NCI-H1105 treated with DMSO at 0.1 percent for 48 hours (cell line): ENCODE results near the gene PCDH9.

Experiments
- DNase-seq: peaks from one replicate; lab custom pipeline; 2025; lab: John Stamatoyannopoulos, UW

Gene PCDH9

DNA sequence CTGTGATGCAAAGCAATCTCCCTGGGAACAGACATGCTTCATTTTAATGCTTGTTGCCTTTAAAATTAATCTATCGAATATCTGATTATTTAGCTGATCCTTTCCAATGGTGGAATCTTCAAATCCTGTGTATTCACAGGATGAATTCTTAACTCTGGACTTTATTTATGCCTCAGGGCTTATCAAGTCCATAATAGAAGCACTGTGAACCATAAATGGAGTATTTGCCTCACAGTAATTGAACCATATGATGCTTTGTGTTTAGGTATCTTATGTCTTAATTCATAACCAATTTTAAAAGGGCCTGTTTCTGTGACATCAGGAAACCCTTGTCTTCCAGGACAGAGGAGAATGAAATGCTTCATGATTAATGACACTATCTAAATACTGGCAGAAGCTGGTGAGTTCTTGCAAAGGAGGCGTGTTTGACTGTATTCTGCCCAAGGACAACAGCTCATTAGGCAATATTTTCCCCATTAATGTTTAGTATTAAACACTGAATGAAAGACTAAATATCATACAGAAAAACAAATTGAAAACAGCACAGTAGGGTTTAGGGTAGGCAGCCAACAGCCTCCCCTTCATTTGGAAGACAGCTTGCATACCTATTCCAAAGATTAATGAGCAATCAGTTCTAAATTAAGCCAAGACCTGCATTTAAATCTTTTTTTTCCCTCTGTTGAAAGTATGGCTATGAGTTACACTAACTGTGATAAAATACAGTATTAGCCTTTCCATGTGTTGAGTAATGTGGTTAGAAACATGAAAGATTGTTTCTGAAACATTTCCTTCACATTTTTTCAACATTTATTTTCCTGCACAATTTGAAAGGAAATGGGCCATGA, 709.4 kb downstream of the PCDH9 start:
- no peak for DNase-seq

- no peak for DNase-seq
Observed at GRCh38 chr13:66519259-66519658, 710.9 kb downstream of the PCDH9 start.

DNA sequence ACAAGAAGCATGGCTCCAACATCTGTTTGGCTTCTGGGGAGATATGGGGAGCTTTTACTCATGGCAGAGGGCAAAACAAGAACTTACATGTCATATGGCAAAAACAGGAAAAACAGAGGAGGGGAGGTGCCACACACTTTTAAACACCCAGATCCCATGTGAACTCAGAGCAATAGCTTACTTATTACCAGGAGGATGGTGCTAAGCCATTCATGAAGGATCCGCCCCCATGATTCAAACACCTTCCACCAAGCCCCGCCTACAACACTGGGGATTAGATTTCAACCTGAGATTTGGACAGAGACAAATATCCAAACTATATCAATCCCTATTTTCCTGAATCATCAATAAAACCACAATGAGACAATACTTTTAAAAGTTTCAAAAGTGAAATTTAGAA, 712.1 kb downstream of the PCDH9 start:
- DNase-seq: no peak

- no peak for DNase-seq
Observed at GRCh38 chr13:66513728-66514127, 716.4 kb downstream of the PCDH9 start.

DNA sequence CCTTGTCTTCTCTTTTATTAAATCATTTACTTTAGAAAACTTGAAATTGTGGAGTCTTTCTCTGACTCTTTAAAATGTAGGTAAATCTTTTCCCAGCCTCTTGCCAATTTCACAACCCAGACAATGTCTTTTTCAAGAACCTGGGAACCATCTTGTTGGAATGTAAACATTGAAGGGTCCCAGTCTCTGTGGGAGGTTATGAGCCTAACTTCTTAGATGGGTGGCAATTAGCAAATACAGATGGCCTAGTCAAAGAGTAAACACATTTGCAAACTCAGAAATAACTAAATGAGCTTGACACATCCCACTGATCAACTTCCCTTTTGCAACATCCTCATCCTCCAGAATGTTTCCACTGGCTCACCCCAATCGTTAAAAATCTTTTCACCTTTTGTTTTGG, 721.0 kb downstream of the PCDH9 start:
- DNase-seq: no peak

GRCh38 chr13:66508153-66508909, 721.8 kb downstream of the PCDH9 start:
- no peak for DNase-seq

DNA sequence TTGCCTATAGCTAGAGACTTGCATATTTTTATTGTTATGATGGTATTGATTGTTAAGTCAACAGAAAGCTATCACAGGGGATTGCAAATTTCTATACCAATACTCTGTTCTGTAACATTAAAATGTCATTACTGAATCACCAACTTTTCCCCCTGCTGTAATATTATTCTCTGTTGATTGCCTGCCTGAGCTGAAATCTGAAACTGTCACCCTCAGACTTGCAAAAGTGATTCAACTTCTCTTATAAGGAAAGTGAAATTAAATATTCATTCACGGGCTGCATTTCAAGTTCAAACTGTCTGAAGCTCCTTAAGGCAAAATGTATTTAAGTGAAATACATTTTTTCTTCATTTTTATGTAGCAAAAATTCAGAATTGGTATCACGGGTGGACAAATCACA, 723.2 kb downstream of the PCDH9 start:
- no peak for DNase-seq

- no peak for DNase-seq
Observed at GRCh38 chr13:66506051-66506777, 723.9 kb downstream of the PCDH9 start.

DNA sequence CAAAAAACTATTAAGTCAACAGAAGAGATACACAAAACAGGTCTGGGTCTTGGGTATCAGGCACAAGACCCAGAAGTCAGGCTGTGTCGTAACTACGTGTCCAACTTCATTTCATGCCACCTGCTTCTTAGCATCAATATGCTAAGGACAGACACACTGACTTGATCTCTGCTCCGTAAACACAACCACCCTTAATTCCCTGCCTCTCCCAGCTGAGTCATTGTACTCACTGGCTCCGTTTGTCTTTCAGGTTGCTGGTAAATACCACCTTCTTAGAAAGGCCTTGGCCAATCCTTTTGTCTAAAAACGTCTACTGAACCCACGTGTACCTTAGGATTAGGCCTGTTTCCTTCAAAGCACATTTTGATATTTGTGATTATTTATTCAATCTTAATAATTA, 726.2 kb downstream of the PCDH9 start:
- DNase-seq: no peak

- no peak for DNase-seq
Observed at GRCh38 chr13:66501181-66501580, 729.0 kb downstream of the PCDH9 start.

- DNase-seq: peak; percentile 84
Observed at GRCh38 chr13:66492479-66492878, 737.7 kb downstream of the PCDH9 start.

- no peak for DNase-seq
Observed at GRCh38 chr13:66491251-66491650, 738.9 kb downstream of the PCDH9 start.

DNA sequence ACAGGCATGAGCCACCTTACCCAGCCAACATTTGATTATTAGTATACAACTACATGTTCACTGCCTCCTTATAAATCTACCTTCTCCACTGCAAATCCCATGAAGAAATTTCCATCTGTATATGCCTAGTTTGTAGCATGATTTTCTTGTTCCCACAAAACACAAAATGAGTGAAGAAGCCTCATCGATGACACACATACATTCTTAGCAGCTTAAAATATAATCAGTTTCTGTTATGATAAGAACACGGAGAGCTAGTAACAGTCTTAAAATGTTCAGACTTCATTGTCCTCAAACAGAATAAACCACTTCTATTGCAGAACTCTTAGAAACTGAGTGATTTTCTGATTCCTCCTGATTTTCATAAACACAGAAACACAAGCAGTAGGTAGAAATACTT, 740.5 kb downstream of the PCDH9 start:
- no peak for DNase-seq

DNA sequence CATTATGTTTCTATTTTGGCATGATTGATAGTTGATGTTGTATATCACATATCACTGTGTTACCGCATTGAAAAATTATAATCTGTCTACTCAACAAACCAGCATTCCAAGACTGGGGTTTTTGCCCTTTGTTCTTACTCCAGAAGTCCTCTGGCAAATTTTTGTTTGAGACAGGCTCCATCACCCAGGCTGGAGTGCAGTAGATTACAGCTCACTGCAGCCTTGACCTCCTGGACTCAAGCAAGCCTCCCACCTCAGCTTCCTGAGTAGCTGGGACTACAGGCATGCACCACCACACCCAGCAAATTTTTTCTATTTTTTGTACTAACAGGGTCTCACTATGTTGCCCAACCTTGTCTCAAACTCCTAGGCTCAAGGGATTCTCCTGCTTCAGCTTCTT, 741.0 kb downstream of the PCDH9 start:
- no peak for DNase-seq

DNA sequence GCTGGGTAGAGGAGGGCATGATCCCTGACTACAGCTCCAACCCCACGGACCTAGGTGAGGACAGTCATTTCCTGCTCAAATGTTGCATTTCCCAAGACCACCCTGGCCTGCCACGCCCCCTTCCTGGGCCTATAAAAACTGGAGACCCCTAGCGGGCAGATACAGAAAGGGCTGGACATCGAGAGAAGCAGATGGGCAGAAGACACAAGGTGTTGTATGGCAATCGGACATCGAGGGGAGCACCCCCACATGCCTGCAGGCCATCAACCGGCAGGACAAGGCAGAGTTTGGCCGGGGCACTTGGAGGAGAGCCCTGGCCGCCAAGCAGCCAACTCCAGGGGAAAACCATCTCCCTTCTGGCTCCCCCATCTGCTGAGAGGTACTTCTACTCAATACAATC, 746.4 kb downstream of the PCDH9 start:
- DNase-seq: no peak

DNA sequence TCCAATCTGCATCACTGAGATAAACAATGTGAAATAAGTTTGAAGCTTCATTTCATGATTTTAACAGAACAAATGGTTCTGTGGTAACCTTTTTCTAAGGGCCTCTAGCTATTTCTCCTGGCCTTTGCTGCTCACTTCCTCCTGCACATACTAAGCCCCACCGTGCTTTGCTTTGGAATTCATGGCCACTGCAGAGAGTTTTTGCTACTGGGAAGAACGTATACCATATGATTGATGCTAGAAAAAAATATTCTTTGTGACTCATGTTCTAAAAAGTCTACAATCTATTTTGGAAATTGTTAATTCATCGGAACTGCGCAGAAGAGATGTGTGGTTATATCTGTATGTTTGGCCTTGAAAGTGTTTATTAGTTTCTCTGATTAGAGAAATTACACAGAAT, 747.3 kb downstream of the PCDH9 start:
- DNase-seq: no peak

- DNase-seq: no peak
Observed at GRCh38 chr13:66477816-66478215, 752.3 kb downstream of the PCDH9 start.

- DNase-seq: no peak
Observed at GRCh38 chr13:66475061-66475460, 755.1 kb downstream of the PCDH9 start.

DNA sequence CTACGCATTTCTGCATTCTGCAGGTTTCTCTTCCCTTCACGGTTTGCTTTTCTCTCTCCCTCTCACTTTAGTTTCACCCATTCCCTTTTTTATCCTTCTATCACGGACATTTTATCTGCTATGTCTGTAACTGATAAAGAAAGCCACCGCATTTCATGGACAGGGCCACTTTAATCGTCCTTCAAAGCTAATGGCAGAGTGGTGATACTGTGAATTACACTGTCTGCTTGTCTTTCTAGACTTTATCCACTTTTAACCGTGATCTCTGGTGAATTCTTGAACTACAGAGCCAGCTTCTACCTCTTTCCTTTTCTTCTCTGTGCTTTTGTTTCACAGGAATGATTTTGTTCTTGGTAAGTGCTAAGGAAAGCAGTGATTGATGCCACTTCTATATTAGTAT, 760.4 kb downstream of the PCDH9 start:
- no peak for DNase-seq

DNA sequence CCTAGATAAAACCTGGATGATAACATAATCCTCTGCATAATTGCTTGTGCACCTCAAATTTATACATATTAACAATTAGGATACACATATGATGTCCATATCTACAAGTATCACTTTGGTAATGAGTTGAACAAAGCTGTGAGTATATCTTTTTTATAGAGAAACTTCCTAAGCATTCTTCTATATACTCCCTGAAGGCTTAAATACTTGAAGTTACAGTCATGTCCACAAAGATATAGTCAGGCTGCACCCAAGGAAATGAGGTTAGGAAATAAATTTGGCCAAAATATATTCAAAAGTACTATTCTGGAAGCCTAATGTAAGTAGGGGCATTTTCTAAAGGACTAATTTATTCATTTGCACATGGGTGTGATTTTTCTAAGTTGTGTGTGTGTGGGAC, 761.5 kb downstream of the PCDH9 start:
- no peak for DNase-seq

- DNase-seq: no peak
Observed at GRCh38 chr13:66462187-66462586, 767.9 kb downstream of the PCDH9 start.

GRCh38 chr13:66461021-66461420, 769.1 kb downstream of the PCDH9 start:
- DNase-seq: no peak

GRCh38 chr13:66459634-66460033, 770.5 kb downstream of the PCDH9 start:
- DNase-seq: no peak
